B cell (primary cell): Measurements from ENCODE around the gene USP49. TPM values are rescaled to one million over a fixed set of nuclear protein-coding genes. Genes with fewer than 3 reads are reported as not detected.

Experiments
- ATAC-seq: fragments of 200-7000 bp; cut with Tn5 transposase; one replicate; pipeline ENCODE4 v1.10.0; 2021; ENCODE audit warnings: low read depth, mild to moderate bottlenecking, moderate number of reproducible peaks, moderate library complexity
- CTCF ChIA-PET: fragments of 350-600 bp; sonication (Branson Sonifier 250); formaldehyde crosslinking; loops from one replicate; lab custom pipeline; 2021; ENCODE audit warnings: antibody characterized with exemption, inconsistent platforms; lab: Charles Lee
- POLR2A ChIA-PET: fragments of 350-600 bp; sonication (Branson Sonifier 250); formaldehyde crosslinking; loops from one replicate; lab custom pipeline; 2021; ENCODE audit warnings: antibody characterized with exemption; lab: Charles Lee
- DNase-seq: peaks from one replicate; pipeline ENCODE4 v3.0.0; 2013
- H2AFZ ChIP-seq: 2 replicates; pipeline ENCODE4 v1.6.1; 2012; ENCODE audit warnings: mild to moderate bottlenecking, low read depth, low read length; ENCODE audit not compliant: insufficient read depth, poor library complexity, severe bottlenecking
- H3K27ac ChIP-seq, 2 donors: 1 replicate in 1 of 2; 2 replicates in 1 of 2; pipeline ENCODE4 v1.5.1; 2012 to 2013; ENCODE audit warnings: low read length in 2 of 2, mild to moderate bottlenecking in 2 of 2, moderate library complexity in 1 of 2
- H3K27me3 ChIP-seq, 4 experiments: fragments of 200-600 bp in 1 of 4; sonication (generic) in 1 of 4; replicated peaks in 1 of 4; 1 replicate in 2 of 4; 2 replicates in 2 of 4; pipeline versions ENCODE4 v1.6.1 to v1.7.0; 2013 to 2016; ENCODE audit warnings: low read length in 3 of 4, mild to moderate bottlenecking in 2 of 4, mixed read lengths in 1 of 4, moderate library complexity in 1 of 4; ENCODE audit not compliant: insufficient read depth in 4 of 4, control insufficient read depth in 3 of 4; ENCODE audit errors: control extremely low read depth in 1 of 4
- H3K36me3 ChIP-seq, 2 experiments: replicated peaks in 1 of 2; 1 replicate in 1 of 2; 2 replicates in 1 of 2; pipeline versions ENCODE4 v1.6.1 to v1.7.1; 2013; ENCODE audit warnings: low read length in 1 of 2; ENCODE audit not compliant: insufficient read depth in 2 of 2, control insufficient read depth in 1 of 2; ENCODE audit errors: control extremely low read depth in 1 of 2, extremely low read depth in 1 of 2
- H3K4me1 ChIP-seq, 2 donors: fragments of 200-600 bp in 1 of 2; sonication (generic) in 1 of 2; 1 replicate in 1 of 2; 2 replicates in 1 of 2; pipeline versions ENCODE4 v1.5.1 to v1.6.1; 2013 to 2017; ENCODE audit warnings: low read length in 2 of 2; ENCODE audit not compliant: control insufficient read depth in 2 of 2, insufficient read depth in 2 of 2
- H3K4me2 ChIP-seq: replicated peaks from 2 replicates; pipeline ENCODE3; 2012; ENCODE audit warnings: mild to moderate bottlenecking, low read depth, low read length; ENCODE audit not compliant: poor library complexity, severe bottlenecking
- H3K4me3 ChIP-seq, 5 experiments: fragments of 200-600 bp in 1 of 5; sonication (generic) in 1 of 5; 1 replicate in 3 of 5; 2 replicates in 2 of 5; pipeline versions ENCODE4 v1.5.1 to v1.7.0; 2011 to 2016; ENCODE audit warnings: low read length in 4 of 5, mild to moderate bottlenecking in 4 of 5, low read depth in 2 of 5, control low read depth in 1 of 5, moderate library complexity in 1 of 5; ENCODE audit not compliant: insufficient read depth in 1 of 5; ENCODE audit errors: control extremely low read depth in 1 of 5, extremely low read depth in 1 of 5
- H3K79me2 ChIP-seq: fragments of 200-600 bp; sonication (generic); one replicate; pipeline ENCODE4 v1.6.0; 2016; ENCODE audit warnings: low read length; ENCODE audit not compliant: control insufficient read depth, insufficient read depth
- H3K9ac ChIP-seq: fragments of 200-600 bp; sonication (generic); 2 replicates; pipeline ENCODE4 v1.6.1; 2017; ENCODE audit warnings: mild to moderate bottlenecking, low read length, moderate library complexity
- H3K9me3 ChIP-seq, 3 donors: one replicate each; pipeline versions ENCODE4 v1.6.1 to v1.7.1; 2013; ENCODE audit warnings: low read length in 2 of 3; ENCODE audit not compliant: control insufficient read depth in 2 of 3, insufficient read depth in 1 of 3; ENCODE audit errors: control extremely low read depth in 1 of 3
- H4K20me1 ChIP-seq: 2 replicates; pipeline ENCODE4 v1.6.0; 2012; ENCODE audit warnings: mild to moderate bottlenecking, low read length; ENCODE audit not compliant: insufficient read depth, control insufficient read depth, poor library complexity, severe bottlenecking
- H3K27ac Mint-ChIP-seq: one replicate; pipeline ENCODE4 v1.8.0; 2021; ENCODE audit warnings: mixed read lengths
- H3K27me3 Mint-ChIP-seq: one replicate; pipeline ENCODE4 v1.8.0; 2021; ENCODE audit warnings: mixed read lengths
- H3K4me1 Mint-ChIP-seq: one replicate; pipeline ENCODE4 v1.8.0; 2021; ENCODE audit warnings: mixed read lengths
- H3K4me3 Mint-ChIP-seq: one replicate; pipeline ENCODE4 v1.8.0; 2021; ENCODE audit warnings: mixed read lengths
- H3K9me3 Mint-ChIP-seq: one replicate; pipeline ENCODE4 v1.8.0; 2022; ENCODE audit warnings: mixed read lengths; ENCODE audit not compliant: insufficient read depth
- EZH2 ChIP-seq: IDR thresholded peaks from 2 replicates; pipeline ENCODE4 v1.6.1; 2012; ENCODE audit warnings: borderline replicate concordance, low read depth, mild to moderate bottlenecking, moderate library complexity, low read length; ENCODE audit not compliant: insufficient read depth, poor library complexity, severe bottlenecking
- WGBS: methylation state at CpG from one replicate; pipeline ENCODE4 v1.1.5; 2013; ENCODE audit warnings: missing lambda C conversion rate; ENCODE audit not compliant: insufficient coverage; 5-methylcytosine and 5-hydroxymethylcytosine counted together
- intact Hi-C: fragments of 100-400 bp; cut with micrococcal nuclease; formaldehyde crosslinking; loops from one replicate; pipeline ENCODE4 v1.10.0; 2022
- polyA plus RNA-seq: library from polyadenylated mRNA; depleted of rRNA; stranded (reverse); fragments of >200 nt; gene quantifications from 2 replicates; pipeline ENCODE4 v1.2.3, GENCODE V29; 2012
- total RNA-seq, 2 donors: library from RNA; stranded (reverse); fragments of 120-200 nt in 1 of 2; gene quantifications; 1 replicate in 1 of 2; 2 replicates in 1 of 2; pipeline versions ENCODE4 v1.2.3 to v1.2.4, GENCODE V29; 2013 to 2022
- TF ChIP-seq, protein P1 (sequence below): fragments of 200-600 bp; IDR thresholded peaks from one replicate; pipeline ENCODE4 v1.8.0; 2022; ENCODE audit warnings: antibody characterized with exemption, mild to moderate bottlenecking

Gene USP49
- total and polyA plus RNA-seq, 2 donors (not counting 1 experiment from before 2014, with no cell fraction given) = 2.6 to 9.9 TPM

DNA sequence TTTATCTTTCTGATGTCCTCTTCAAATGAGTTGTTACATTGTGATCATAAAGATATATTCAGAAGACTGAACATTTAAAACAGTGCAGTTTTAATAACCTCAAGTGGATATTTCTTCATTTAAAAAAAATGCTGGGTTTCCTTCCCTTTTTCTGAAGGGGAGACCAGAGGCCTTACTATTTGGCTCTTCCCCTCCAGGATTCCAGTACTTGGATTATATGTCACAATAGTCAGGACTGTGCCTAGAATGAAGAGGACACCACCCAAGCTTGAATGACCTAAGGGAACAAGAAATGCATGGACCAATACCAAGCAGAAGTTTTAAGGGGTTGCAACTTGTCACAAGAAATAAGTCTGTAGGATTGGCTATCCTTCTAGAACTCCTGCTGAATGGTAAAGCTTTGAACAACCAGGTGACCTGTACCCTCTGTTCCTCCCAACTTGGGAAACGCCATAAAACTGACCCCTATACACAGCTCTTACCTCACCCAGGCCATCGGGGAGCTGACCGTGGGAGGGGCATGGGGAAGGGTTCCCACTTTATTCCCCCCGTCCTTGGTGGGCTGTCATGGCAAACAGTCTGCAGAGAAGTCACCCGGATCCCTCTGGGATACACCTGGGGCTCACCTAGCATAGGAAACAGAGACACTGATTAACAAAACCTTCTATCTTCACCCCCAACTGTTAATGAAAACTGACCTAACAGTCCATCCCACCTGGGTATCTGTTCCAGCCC is 117.5 kb downstream of the USP49 start:
- Histone ChIP-seq H2AFZ (no peak overlapping the region), H3K9ac (no peak overlapping the region), H3K9me3 (no peaks in the 10 kb centered on the region), H3K36me3 (peaks cover 2 to 31% of the 10 kb centered on the region in 2 experiments), H4K20me1 (no peaks in the 10 kb centered on the region), H3K4me3 (no peak overlapping the region), H3K79me2 (peaks cover 8% of the 10 kb centered on the region), H3K4me1 (peaks cover 13 to 18% of the 10 kb centered on the region in 2 donors), H3K27ac (no peak overlapping the region), H3K27me3 (no peaks in the 10 kb centered on the region), H3K4me2 (no peak overlapping the region)
- Mint-ChIP-seq H3K4me3 (peak overlapping the region; percentile 90), H3K27me3 (no peaks in the 10 kb centered on the region), H3K9me3 (no peaks in the 10 kb centered on the region), H3K27ac (no peak overlapping the region), H3K4me1 (peaks cover 16% of the 10 kb centered on the region)
- ChIA-PET CTCF (interaction anchor here (0.7 to 3.4 kb wide), 6 partner anchors 9 to 437 kb away, joined by 3 to 20 read pairs (median 3); partner anchors contain the start of gene TOMM6), POLR2A (no interaction called here)
- DNase-seq (no peak), ATAC-seq (no peak)
- 81% methylated on average over 4 of the region's 5 CpGs for WGBS
- intact Hi-C loops = loop anchor here (2.0 kb wide), 1 partner anchor 409 kb away; no protein-coding TSS in a partner anchor
- TF ChIP-seq, protein P1, sequence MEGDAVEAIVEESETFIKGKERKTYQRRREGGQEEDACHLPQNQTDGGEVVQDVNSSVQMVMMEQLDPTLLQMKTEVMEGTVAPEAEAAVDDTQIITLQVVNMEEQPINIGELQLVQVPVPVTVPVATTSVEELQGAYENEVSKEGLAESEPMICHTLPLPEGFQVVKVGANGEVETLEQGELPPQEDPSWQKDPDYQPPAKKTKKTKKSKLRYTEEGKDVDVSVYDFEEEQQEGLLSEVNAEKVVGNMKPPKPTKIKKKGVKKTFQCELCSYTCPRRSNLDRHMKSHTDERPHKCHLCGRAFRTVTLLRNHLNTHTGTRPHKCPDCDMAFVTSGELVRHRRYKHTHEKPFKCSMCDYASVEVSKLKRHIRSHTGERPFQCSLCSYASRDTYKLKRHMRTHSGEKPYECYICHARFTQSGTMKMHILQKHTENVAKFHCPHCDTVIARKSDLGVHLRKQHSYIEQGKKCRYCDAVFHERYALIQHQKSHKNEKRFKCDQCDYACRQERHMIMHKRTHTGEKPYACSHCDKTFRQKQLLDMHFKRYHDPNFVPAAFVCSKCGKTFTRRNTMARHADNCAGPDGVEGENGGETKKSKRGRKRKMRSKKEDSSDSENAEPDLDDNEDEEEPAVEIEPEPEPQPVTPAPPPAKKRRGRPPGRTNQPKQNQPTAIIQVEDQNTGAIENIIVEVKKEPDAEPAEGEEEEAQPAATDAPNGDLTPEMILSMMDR = no peak
- no peak for TF ChIP-seq EZH2

GRCh38 chr6:41775293-41775882 is 119.8 kb downstream of the USP49 start:
- intact Hi-C loops = no loop called here
- H3K4me1 Mint-ChIP-seq = peaks cover 9% of the 10 kb centered on the region
- Histone ChIP-seq H3K4me1 (peaks cover 7% of the 10 kb centered on the region in 2 donors), H4K20me1 (no peaks in the 10 kb centered on the region), H3K4me3 (no peak overlapping the region), H3K9me3 (no peaks in the 10 kb centered on the region), H3K4me2 (no peak overlapping the region), H3K9ac (no peak overlapping the region), H3K79me2 (peaks cover 8% of the 10 kb centered on the region), H2AFZ (no peak overlapping the region), H3K27ac (no peak overlapping the region), H3K36me3 (peaks cover 2 to 46% of the 10 kb centered on the region in 2 experiments), H3K27me3 (no peaks in the 10 kb centered on the region)
- H3K4me3 Mint-ChIP-seq = no peak overlapping the region
- DNase-seq (no peak), ATAC-seq (no peak)
- WGBS = 91% methylated on average over 4 of the region's 13 CpGs
- TF ChIP-seq, protein P1 = no peak
- TF ChIP-seq EZH2 = no peak
- no peaks in the 10 kb centered on the region for H3K27me3 Mint-ChIP-seq
- H3K27ac Mint-ChIP-seq = no peak overlapping the region
- ChIA-PET POLR2A (no interaction called here), CTCF (interaction anchor here (1.1 to 3.4 kb wide), 7 partner anchors 12 to 275 kb away, joined by 3 to 34 read pairs (median 5); partner anchors contain the start of genes TAF8 and TOMM6)
- no peaks in the 10 kb centered on the region for H3K9me3 Mint-ChIP-seq
